Adrenal gland (tissue), 5 donors: Measurements from ENCODE around the gene MRPL21.

ENCODE experiments used
- CTCF ChIP-seq, 6 experiments: fragments of 450-650 bp in 4 of 6; fragments of 200-600 bp in 2 of 6; sonication (generic) in 1 of 6; IDR thresholded peaks; 1 replicate in 5 of 6; 2 replicates in 1 of 6; pipeline versions ENCODE4 v1.5.1 to v1.8.0; 2016 to 2021; ENCODE audit warnings: antibody characterized with exemption in 6 of 6, mild to moderate bottlenecking in 2 of 6, moderate library complexity in 1 of 6
- POLR2A ChIP-seq, 2 donors: fragments of 450-650 bp; IDR thresholded peaks; one replicate each; pipeline ENCODE4 v1.6.1; 2017; ENCODE audit warnings: antibody characterized with exemption in 2 of 2, mild to moderate bottlenecking in 2 of 2, moderate library complexity in 1 of 2
- donor health status: DM: no; HTN: no; CAD: no.

DNA sequence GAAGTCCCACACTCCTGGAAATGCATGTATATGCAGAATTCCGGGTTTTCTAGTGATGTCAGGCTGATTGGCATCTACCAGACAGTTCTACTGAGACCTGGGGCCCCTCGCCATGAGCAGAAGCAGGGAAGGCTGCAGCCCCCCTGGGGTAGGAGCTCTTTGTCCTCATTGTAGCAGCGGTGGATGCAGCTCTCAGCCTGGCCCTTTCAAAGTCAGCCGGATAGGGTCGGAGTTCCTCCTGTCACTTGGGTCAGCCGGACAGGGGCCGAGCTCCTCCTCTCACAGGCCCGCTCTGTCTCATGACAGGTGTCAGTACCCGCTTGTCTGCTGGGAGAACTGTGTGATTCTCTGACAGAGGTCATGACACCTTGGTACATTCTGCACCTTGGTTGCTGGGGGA, 47.1 kb upstream of the MRPL21 start:
- TF ChIP-seq POLR2A (IDR thresholded peaks at IDR 0.05) (no peak), CTCF (IDR thresholded peaks at IDR 0.05) (no peak)
